Motor neuron (in vitro differentiated cells): ENCODE measurements around the gene PGAM2. TPM values are rescaled to one million over a fixed set of nuclear protein-coding genes. Genes with fewer than 3 reads are reported as not detected.
A peak's percentile ranks its signal among the peaks of the same experiment; 100 is the strongest.

Experiments used
- ATAC-seq, 8 experiments: fragments of 200-7000 bp; cut with Tn5 transposase; replicated peaks in 6 of 8; 2 replicates each; pipeline ENCODE4 v1.8.0; 2021; ENCODE audit warnings: mild to moderate bottlenecking in 8 of 8, moderate library complexity in 8 of 8
- H3K27ac ChIP-seq, 2 donors: fragments of 250-450 bp; sonication (Bioruptor Pico); 2 replicates each; pipeline ENCODE4 v1.9.0; 2021; ENCODE audit warnings: antibody characterized with exemption in 2 of 2, mild to moderate bottlenecking in 2 of 2, moderate library complexity in 1 of 2
- H3K4me1 ChIP-seq, 2 donors: fragments of 250-450 bp; sonication (Bioruptor Pico); replicated peaks in 1 of 2; 2 replicates each; pipeline ENCODE4 v1.6.1; 2021; ENCODE audit warnings: antibody characterized with exemption in 2 of 2, mild to moderate bottlenecking in 2 of 2, moderate library complexity in 1 of 2
- H3K4me3 ChIP-seq, 5 donors: fragments of 250-450 bp; sonication (Bioruptor Pico); 2 replicates each; pipeline ENCODE4 v1.9.0; 2021; ENCODE audit warnings: antibody characterized with exemption in 5 of 5, mild to moderate bottlenecking in 5 of 5, moderate library complexity in 4 of 5
- WGBS, 10 experiments: fragments of 450-650 bp; shearing (Covaris generic); methylation state at CpG; one replicate each; pipeline ENCODE4 v1.0.0; 2022; 5-methylcytosine and 5-hydroxymethylcytosine counted together
- in situ Hi-C, 9 experiments: fragments of 400-800 bp; cut with MboI; loops; one replicate each; pipeline ENCODE4 v1.15.0; 2021; ENCODE audit warnings: low sequenced_read_pairs in 9 of 9, low pct_unique_long_range_greater_than_20kb in 2 of 9; ENCODE audit not compliant: unreplicated experiment in 9 of 9
- total RNA-seq, 8 experiments: library from RNA; unstranded; fragments of 300-600 nt; gene quantifications; 2 replicates each; pipeline versions ENCODE4 v1.2.3 to v1.2.4, GENCODE V29; 2022

PGAM2 gene
- total RNA-seq, 8 experiments from 2014 or later, result 0.38 to 2.0 (median 0.99) TPM; not detected in 4

DNA sequence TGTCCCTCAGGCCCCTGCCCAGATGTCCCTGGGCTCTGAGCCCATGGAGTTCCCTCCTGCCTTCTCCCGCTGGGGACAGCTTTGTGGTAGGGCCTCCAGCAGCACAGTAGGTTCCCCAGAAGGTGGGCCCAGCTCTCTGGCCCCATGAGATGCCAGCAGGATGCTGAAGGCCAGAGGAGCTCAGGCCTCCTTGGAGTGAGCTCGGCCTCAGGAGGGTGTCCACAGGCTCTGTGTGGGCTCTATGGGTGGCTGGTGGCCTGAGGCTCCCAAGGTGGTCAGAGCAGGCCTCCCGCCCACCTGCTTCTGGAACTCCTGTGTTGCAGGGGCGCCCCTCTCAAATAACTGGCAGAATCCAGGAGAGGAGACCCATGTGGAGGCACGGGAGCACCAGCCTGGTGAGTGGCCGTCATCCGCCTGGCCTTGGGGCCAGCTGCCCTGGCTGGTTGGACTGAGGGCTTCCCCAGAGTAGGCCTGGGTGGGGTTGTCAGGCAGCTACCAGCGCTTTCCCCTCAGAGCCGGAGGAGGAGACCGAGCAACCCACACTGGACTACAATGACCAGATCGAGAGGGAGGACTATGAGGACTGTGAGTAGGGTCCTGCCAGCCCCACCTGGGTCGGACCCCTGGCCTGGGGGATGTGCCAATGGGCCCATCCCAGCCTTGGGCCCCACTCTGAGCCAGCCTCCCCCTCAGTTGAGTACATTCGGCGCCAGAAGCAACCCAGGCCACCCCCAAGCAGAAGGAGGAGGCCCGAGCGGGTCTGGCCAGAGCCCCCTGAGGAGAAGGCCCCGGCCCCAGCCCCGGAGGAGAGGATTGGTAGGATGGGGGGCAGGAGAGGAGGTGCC lies 42.0 kb upstream of the PGAM2 start:
- no peak overlapping the region for H3K4me3 ChIP-seq
- H3K27ac ChIP-seq, result no peak overlapping the region
- ATAC-seq, result no peak
- in situ Hi-C loops, result no loop called here
- WGBS, 10 experiments, result 80 to 100% (median 83%) methylated on average over 1 of the region's 18 CpGs; no CpG with 5 or more reads in 7 of the 10 experiments
- peaks cover 13 to 19% of the 10 kb centered on the region in 2 donors for H3K4me1 ChIP-seq

DNA sequence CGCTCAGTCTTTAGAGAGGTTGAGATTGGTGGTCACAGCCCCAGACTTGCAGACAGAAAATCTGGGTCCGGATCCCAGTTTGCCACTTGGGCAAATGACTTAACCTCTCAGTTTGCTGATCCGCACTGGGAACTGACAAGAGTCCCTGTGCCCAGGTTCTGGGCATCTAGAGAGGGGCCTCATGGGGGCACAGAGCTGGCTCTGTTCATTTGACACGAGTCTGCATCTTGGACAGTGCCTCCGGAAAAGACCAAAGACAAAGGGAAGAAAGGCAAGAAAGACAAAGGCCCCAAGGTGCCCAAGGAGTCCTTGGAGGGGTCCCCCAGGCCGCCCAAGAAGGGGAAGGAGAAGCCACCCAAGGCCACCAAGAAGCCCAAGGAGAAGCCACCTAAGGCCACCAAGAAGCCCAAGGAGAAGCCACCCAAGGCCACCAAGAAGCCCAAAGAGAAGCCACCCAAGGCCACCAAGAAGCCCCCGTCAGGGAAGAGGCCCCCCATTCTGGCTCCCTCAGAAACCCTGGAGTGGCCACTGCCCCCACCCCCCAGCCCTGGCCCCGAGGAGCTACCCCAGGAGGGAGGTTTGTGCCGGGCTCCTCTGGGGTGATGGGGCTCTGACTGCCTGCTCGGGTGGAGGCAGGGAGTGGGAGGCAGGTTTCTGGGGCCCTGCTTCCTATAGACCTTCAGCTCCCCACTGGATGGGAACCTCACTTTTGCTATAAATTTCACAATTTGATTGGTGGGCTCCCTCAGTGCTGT lies 41.1 kb upstream of the PGAM2 start:
- Histone ChIP-seq H3K27ac (no peak overlapping the region), H3K4me1 (peaks cover 13 to 19% of the 10 kb centered on the region in 2 donors), H3K4me3 (no peak overlapping the region)
- in situ Hi-C loops, result no loop called here
- 20 to 100% (median 100%) methylated on average over 1 to 6 of the region's 10 CpGs; no CpG with 5 or more reads in 3 of the 10 experiments for WGBS, 10 experiments
- ATAC-seq, result no peak

DNA sequence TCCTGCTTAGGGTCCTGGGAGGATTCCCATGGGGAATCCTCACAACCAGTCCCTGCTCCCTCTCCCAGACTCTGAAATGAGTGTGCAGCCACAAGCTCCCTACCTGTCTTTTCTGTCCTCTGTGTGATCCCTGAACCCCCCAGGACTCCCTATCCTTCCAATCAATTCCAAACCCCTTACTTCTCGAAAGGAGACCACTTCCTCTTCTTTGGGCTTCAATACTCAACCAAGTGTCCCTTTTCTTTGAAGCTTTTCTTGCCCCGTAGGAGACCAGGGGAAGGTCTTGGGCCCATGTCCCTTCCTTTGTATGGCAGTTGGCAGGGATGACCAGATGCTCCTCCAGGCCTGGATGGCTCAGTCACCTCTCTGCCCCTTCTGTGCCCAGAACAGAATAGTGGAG lies 40.5 kb upstream of the PGAM2 start:
- ATAC-seq, result no peak
- Histone ChIP-seq H3K4me1 (peaks cover 13 to 20% of the 10 kb centered on the region in 2 donors), H3K27ac (peak overlapping the region in 1 of 2 donors; percentile 5), H3K4me3 (peak overlapping the region in 2 of 5 donors; percentile 39 to 45)
- in situ Hi-C loops, result no loop called here
- 13 to 100% (median 80%) methylated on average over 1 of the region's 2 CpGs; no CpG with 5 or more reads in 5 of the 10 experiments for WGBS, 10 experiments

DNA sequence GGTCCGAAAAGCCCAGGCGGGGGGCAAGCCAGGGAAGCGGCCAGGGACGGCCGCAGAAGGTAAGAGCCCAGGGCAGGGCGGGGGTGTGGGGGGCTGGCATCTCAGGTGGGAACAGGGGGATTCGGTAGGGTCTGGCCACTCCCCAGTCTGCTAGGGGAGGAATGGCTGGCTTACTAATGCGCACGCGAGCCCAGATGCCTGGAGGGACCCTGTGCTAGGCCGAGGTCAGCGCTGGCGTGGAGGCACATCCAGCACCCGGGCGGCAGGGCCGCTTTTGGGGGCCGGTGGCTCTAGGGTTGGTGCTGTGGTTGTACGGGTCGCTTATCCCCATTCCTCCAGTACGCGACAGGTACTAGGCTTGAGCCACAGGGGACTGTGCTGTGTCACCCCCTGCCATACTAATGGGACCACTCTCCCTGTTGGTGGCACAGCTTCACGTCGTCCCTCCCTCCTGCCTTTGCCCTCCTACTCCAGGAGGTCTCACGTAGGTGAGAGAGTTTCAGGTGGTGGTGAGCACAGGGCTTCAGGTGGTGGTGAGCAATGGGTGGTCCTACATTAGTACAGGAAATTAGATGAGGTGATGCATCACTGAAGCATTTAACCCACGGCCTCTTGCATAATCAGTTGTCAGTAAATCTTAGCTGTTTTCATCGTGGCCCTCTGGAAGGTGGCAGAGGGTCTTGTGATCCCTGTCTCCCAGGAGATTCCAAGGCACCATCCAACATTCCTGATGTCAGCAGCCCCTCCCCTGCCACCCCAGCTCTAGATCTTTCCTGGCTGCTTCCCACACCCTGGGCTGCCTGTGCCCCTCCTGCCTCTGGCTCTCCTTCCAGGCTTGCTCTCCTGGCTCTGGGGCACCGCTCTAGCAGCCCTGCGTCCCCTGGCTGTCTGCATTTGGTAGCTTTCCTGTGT lies 39.7 kb upstream of the PGAM2 start:
- in situ Hi-C loops, result no loop called here
- peak overlapping the region; percentile 15 to 45 (median 31) for H3K4me3 ChIP-seq
- WGBS, 10 experiments, result 0 to 70% (median 21%) methylated on average over 2 to 8 of the region's 28 CpGs; no CpG with 5 or more reads in 3 of the 10 experiments
- H3K27ac ChIP-seq, result peak overlapping the region in 1 of 2 donors; percentile 68
- peaks cover 18 to 23% of the 10 kb centered on the region in 2 donors for H3K4me1 ChIP-seq
- peak; percentile 38 to 85 (median 69) for ATAC-seq

DNA sequence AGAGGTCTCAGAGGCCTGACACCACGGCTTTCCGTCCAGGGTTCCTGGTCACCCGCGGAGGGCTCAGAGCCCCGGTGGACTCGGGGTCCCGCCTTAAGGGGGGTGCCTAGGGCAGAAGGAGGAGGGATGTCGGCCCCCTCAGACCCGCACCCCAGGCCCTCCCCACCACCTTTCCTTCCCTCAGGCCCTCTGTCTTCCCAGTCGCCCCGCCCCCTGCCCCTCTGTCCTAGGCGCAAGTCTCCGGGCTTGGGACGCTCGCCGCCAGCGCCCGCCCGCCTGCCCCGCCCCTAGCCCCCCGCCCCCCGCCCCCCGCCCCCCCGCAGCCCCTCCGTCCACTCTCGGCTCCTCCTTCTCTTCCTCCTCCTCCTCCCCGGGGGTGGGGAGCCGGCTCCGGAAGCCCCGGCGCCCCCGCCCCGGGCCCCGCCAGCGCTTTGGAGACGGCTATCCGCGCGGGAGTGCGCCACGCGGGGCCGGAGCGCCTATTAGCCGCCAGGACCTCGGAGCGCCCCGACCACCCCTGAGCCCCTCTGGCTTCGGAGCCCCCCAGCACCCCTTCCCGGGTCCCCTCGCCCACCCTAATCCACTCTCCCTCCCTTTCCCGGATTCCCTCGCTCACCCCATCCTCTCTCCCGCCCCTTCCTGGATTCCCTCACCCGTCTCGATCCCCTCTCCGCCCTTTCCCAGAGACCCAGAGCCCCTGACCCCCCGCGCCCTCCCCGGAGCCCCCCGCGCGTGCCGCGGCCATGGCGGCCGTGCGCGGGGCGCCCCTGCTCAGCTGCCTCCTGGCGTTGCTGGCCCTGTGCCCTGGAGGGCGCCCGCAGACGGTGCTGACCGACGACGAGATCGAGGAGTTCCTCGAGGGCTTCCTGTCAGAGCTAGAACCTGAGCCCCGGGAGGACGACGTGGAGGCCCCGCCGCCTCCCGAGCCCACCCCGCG lies 38.8 kb upstream of the PGAM2 start, which contains the start of gene AEBP1:
Gene AEBP1 (plus strand): TSS at position 423 of the 937 bp plus-strand sequence. CDS start 321 bp downstream, at position 744.
- WGBS, 10 experiments, result 0% methylated on average over 1 of the region's 87 CpGs; no CpG with 5 or more reads in 9 of the 10 experiments
- ATAC-seq, result peak; percentile 32 to 68 (median 52)
- Histone ChIP-seq H3K4me3 (peak within 1 kb of the TSS; percentile 15 to 45 (median 31)), H3K4me1 (peaks cover 18 to 23% of the 10 kb centered on the region in 2 donors), H3K27ac (peak within 1 kb of the TSS in 1 of 2 donors; percentile 68)
- in situ Hi-C loops, result no loop called here

DNA sequence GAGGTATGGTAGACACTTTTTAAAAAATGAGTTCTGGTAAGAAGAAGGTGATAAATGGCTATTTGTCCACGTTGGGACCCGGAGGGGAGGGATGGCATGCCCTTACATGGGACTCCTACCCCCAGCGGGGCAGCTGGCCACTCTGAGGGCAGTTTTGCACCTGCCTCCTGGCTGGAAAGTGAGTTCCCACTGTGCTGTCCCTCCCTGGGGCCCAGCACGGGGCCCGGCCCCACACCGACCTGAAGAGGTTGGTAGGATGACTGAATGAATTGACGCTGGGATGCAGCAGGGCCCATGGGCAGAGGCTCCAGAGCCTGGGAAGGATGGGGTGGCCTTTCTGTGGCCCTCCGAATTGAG lies 38.2 kb upstream of the PGAM2 start:
- no peak overlapping the region for H3K27ac ChIP-seq
- H3K4me3 ChIP-seq, result peak overlapping the region in 2 of 5 donors; percentile 39 to 45
- peak in 3 of 8 experiments; percentile 2 to 11 (median 6) for ATAC-seq
- in situ Hi-C loops, result no loop called here
- peaks cover 18 to 23% of the 10 kb centered on the region in 2 donors for H3K4me1 ChIP-seq
- 40 to 42% methylated on average over 1 to 2 of the region's 8 CpGs; no CpG with 5 or more reads in 8 of the 10 experiments for WGBS, 10 experiments

DNA sequence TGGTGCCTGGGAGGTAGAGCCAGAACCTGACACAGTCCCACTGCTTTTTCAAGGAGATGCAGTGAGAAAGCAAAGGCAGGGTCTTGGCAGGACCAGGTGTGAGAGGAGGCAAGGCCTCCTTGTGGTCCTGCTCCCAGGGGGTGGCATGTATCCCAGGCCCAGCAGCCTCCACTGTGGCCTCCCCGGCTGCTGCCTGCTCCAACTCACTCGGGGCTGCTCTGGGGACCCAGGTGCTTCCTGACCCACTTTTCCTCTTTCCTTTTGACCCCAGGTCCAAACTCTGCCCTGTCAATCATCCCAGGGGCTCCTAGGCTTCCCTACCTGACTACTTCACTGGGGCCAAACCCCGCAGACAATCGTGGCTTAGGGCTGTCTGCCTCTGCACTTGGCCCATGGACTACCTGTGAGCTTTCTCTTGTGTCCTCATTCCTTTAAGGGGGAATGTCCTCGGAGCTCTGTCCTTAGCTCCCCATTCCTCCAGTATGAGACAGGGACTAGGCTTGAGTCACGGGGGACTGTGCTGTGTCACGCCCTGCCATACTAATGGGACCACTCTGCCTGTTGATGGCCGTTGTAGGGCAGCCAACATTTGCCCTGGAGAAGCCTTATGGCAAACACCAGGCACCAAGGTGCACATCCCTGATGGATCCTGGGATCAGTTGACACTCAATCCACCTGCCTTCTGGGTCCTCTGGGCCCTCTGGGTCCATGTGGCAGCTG lies 37.6 kb upstream of the PGAM2 start:
- peaks cover 18 to 23% of the 10 kb centered on the region in 2 donors for H3K4me1 ChIP-seq
- no peak for ATAC-seq
- in situ Hi-C loops, result no loop called here
- no peak overlapping the region for H3K27ac ChIP-seq
- no peak overlapping the region for H3K4me3 ChIP-seq
- 72 to 100% (median 86%) methylated on average over 1 to 5 of the region's 8 CpGs; no CpG with 5 or more reads in 5 of the 10 experiments for WGBS, 10 experiments

DNA sequence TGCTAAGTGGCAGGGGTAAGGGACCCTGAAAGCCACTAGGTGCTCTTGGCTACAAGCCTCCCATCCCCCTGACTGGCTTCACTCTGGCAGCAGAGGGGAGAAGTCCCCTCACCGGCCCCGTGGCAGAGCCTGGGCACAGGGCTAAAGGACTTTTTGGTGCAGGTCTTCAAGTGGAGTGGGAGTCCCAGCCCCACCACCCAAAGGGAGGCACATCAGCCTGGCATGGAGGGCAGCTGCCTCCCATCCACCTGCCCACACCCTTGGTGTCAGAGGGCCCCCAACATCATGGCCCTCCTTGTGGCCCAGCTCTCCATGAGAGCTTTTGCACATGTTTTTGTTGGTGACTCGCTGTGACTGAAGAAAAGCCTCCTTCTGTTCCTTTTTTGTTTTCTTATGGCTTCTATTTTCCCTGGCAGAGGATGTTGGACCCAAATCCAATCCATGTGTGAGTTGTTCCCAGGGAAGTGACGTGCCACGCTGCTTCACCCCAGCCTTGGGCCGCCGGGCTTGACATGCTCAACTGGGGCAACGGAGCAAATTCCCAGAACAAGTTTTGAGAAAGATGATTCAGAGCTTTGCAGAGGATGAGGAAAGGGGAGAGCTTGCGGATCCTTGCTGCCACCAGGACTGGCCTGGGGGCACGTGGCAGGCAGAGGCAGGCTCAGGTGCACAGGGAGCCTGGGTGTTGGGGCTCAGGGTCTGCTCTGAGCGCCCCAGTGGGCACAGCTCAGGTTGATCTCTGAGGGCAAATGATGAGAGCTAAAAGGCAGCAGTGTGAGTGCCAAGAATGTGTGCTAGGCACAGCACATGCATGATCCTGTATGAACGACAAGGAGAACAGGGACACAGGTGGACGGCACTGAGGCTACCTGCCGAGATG lies 36.8 kb upstream of the PGAM2 start:
- Histone ChIP-seq H3K4me1 (peaks cover 18 to 23% of the 10 kb centered on the region in 2 donors), H3K4me3 (no peak overlapping the region), H3K27ac (no peak overlapping the region)
- ATAC-seq, result no peak
- in situ Hi-C loops, result no loop called here
- WGBS, 10 experiments, result 14 to 90% (median 80%) methylated on average over 1 to 5 of the region's 14 CpGs; no CpG with 5 or more reads in 3 of the 10 experiments

DNA sequence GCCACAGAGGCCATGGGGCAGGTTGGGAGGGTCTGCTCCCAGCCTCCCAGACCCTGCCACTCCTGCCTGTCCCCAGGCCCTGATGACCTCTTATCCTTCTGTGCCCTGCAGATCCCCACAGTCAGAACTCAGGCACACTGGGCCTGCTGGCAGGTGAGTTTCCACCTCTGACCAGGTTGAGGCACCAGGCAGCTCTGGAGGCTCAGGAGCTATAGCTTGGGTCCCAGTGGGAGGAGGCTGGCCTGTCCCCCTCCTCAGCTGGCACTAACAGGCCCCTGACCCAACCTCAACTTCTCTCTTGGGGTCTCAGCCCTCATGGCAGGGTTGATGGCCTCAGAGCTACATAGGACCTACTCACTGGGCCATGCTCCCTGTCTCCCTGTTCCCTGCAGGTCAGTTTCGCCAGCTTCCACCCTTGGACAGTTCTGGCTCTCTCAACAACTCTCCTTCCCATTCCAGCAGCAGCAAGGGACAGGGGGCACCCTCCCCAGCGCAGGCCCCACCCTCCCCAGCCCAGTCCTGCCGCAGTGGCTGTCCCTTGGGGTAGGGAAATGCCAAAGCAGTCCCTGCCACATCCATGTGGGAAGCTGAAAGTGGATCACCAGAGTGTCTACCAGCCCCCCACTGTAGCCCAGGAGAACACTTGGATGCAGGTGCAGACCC lies 36.1 kb upstream of the PGAM2 start:
- ATAC-seq, result no peak
- Histone ChIP-seq H3K27ac (no peak overlapping the region), H3K4me3 (no peak overlapping the region), H3K4me1 (peaks cover 18 to 23% of the 10 kb centered on the region in 2 donors)
- WGBS, 10 experiments, result no CpG with 5 or more reads among the region's 3 CpGs
- in situ Hi-C loops, result no loop called here
